GM18517 (cell line): ENCODE results near the gene EGR2.
A peak's percentile ranks its signal among the peaks of the same experiment; 100 is the strongest.
"Not testable (repeated sequence)": the region's sequence is repeated elsewhere in the genome, so short reads cannot be mapped to it uniquely, and the experiment has no call there.

ENCODE experiments used
- ATAC-seq: cut with Tn5 transposase; IDR thresholded peaks from one replicate; pipeline ENCODE4 v1.9.1; 2021; ENCODE audit warnings: mild to moderate bottlenecking, moderate library complexity; ENCODE audit not compliant: unreplicated experiment

The EGR2 gene

DNA sequence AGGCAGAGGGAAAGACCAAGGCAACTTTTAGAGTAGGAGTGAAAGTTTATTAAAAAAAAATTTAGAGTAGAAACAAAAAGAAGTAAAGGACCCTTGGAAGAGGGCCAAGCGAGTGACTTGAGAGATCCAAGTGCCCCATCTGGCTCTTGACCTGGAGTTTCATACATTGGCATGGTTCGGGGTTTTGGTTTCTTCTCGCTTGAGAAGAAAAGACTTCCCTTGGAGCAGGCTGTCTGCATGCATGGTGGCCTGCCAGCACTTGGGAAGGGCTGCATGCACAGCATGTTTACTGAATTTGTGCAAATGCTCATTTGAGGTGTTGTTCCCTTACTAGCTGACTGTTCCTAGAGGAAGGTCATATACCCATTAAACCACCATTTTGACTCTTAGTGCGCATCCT lies 20.4 kb downstream of the EGR2 start:
- ATAC-seq: no peak

DNA sequence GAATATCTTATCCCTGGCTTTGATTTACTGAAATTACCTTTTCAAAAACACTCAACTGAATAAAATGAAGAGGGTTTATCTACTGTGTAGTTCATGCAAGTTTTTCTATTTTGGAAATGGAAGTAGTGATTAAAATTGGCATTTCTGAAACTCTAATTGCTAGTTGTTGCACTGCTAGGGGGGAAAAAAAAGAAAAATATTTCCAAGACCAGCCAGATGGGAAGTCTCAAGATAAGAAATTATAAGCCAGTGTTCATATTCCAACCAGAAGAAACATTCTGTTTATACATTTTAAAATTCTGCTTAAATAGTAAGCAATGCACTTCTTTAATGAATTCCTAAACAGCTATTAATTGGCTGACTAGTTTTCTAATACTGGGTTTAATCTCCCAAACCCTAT lies 21.1 kb downstream of the EGR2 start:
- no peak for ATAC-seq

DNA sequence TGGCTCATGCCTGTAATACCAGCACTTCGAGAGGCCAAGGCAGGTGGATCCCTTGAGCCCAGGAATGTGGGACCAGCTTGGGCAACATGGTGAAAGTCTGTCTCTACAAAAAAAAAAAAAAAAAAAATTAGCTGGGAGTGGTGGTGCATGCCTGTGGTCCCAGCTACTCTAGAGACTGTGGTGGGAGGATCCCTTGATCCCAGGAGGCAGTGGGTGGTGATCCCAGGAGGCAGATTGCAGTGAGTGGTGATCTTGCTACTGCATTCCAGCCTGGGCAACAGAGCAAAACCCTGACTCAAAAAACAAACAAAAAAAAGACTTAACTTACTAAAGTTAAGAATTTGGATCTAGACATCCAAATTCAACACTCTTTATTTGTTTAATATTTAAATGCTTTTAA lies 21.9 kb downstream of the EGR2 start:
- no peak for ATAC-seq

DNA sequence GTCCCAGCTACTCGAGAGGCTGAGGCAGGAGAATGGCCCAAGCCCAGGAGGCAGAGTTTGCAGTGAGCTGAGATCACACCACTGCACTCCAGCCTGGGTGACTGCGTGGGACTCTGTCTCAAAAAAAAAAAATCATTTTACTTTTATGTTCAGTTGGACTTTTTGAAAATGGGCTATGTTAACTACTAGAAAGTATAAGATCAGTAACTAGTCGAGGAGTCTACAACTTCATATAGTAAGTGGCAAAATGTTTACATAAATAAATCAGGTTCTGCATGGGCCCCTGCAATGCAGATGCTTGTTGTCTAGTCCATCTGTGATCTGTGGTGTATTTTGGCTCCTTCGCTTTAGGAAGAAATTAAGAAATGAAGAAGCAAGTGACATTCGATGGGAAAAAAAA lies 23.9 kb downstream of the EGR2 start:
- ATAC-seq: no peak

DNA sequence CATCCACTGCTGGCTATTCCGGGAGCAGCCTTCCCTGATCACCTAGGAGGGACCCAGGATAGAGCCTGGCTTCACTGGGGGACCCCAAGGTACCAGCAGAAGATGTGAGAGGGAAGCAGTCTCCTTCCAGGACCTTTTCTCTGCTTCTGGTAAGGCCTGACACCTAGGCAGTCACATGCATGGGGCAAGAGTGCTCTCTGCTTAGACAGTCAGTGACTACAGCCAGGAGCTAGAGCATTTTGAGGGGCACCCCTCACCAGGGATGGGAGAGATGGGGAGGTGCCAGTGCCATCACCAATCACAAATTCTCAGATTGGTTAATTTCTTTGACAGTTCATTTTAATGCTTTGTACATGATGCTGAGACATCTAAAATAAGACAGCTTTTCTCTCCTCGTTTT lies 25.6 kb downstream of the EGR2 start:
- no peak for ATAC-seq

DNA sequence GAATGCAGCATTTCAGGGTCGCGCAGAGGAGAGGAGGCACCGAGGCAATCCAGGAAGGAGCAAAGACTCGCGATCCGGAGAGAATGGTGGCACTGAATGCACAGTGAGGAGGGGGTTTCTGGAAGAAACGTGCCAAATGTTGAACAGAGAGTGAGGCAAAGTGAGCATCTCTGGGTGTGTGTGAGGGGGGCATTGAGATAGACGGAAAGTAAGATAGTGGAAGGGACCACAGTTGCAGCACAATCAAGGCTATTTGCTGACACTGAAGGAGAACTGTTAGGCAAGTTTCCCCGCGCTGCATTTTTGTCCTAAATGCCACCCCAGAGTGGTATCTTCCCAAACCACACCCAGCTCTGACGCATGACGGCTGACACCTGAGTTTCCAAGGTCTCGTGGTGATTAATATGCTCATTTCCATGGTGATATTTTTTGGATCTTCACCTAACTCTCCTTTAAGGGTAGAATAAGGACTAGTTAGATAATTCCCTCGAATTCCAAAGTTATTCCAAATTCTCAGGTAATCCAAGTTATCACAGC lies 26.1 kb downstream of the EGR2 start:
- no peak for ATAC-seq

DNA sequence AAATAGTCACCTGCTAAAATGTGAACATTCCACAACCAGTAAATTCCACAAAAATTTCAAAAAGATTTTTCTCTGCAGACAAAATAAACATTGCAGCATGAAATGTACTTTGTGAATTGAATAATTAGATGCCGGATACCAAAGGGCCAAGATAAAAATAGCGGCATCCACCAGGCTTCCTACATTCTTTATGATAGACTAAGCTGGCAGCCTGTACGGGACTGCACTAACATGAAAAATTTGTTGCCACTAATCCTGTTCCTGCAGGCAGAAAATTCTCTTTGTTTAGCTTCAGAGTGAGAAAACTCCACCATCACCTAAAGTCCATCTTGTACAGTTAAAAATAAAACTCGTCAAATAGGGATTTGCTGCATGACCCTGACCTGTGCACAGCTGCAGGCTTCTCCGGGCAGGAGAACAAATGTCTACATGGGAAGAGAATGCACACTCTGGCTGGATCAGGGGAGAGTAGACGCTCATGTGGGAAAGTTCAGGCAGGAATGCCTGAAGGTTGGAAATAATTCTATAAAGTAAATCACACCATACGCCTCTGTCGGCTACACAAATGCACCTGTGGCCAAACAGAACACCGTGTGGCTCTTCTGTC lies 27.2 kb downstream of the EGR2 start:
- ATAC-seq: no peak

DNA sequence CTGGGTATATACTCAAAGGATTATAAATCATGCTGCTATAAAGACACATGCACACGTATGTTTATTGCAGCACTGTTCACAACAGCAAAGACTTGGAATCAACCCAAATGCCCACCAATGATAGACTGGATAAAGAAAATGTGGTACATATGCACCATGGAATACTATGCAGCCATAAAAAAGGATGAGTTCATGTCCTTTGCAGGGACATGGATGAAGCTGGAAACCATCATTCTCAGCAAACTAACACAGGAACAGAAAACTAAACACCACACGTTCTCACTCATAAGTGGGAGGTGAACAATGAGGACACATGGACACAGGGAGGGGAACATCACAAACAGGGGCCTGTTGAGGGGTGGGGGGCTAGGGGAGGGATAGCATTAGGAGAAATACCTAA lies 27.9 kb downstream of the EGR2 start:
- ATAC-seq: not testable (repeated sequence)

DNA sequence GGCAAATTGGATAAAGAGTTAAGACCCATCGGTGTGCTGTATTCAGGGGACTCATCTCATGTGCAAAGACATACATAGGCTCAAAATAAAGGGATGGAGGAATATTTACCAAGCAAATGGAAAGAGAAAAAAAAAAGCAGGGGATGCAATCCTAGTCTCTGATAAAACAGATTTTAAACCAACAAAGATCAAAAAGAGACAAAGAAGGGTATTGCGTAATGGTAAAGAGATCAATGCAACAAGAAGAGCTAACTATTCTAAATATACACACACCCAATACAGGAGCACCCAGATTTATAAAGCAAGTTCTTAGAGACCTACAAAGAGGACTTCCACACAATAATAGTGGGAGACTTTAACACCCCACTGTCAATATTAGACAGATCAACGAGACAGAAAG lies 31.6 kb downstream of the EGR2 start:
- ATAC-seq: not testable (repeated sequence)

DNA sequence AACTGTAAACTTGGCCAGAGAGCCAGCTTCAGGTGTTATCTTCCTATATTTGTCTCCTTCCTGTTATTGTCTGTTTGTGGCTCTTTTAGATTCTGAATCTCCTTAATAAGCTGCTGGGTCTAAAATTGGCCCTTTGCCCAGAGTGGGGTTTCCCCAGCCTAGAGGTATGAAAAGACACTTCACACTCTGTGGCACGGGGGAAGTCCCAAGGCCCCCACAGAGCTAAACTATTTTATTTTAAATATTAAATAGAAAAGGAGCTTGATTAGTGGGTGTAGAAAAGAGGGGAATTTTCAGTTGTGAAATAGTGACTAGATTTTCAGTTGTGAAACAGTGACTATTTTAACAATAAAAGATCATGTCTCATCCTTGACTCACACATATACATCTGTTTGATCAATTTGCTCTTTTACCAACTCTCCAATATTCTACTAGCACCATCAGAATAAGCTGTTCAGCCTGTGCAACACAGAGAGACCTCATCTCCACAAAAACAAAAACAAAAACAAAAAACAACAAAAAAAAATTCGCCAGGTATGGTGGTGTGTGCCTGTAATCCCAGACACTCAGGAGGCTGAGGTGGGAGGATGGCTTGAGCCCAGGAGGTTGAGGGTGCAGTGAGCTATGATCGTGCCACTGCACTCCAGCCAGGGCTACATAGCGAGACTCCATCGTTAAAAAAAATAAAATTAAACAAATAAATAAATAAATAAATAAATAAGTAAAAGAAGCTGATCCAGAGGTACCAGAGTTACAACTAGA lies 36.5 kb downstream of the EGR2 start:
- ATAC-seq: peak; percentile 94

DNA sequence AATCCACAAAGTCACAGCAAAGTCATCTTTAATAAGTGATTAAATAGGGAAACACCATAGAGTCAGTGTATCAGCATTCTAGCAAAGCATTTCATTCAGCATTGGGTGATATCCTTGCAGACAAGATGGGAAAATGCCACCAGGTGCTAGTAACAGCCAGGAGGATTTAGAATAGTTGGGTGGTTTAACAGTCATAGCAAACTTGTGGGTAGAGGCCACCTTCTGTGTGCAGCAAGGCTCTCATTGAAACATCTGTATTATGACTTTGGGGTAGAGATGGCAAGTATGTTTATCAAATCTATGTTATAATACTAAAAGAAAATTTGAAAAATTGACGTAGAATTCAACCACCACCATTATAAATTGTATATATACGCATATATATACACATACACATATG lies 38.0 kb downstream of the EGR2 start:
- no peak for ATAC-seq

DNA sequence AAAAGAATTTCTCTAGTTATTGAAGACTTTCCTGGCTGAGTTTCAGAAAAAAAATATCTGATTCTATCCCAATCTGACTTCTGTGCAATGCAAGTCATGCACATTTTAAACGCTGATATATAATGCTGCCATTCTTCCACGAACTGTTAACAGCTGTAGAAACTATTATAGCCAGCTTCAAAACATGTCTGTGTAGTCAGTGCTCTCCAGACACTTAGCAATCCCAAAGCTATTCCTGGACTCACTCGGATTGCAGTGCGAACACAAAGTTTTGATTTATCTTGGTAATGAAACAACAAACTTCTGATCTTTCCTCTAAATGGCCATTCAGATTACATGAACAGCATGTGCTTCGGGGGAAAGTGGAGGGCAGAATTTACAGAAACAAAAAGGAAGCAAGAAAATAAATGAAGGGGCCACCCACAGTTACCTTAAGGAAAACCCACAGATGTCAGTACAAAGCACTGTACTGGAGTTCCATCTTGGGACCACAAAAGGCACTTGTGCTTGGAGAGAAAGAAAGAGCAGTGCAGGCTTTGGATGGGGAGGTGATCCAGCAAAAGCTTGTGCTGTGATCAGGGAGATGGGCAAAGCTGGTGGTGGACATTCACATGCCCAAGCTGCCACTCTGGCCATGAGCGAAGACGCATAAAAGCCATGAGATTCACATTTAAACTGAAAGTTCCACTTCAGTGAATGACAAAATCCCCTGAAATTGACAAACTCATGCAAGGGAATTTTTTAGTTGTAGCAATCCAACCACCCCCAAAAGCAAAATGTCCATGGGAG lies 43.8 kb downstream of the EGR2 start:
- ATAC-seq: no peak

DNA sequence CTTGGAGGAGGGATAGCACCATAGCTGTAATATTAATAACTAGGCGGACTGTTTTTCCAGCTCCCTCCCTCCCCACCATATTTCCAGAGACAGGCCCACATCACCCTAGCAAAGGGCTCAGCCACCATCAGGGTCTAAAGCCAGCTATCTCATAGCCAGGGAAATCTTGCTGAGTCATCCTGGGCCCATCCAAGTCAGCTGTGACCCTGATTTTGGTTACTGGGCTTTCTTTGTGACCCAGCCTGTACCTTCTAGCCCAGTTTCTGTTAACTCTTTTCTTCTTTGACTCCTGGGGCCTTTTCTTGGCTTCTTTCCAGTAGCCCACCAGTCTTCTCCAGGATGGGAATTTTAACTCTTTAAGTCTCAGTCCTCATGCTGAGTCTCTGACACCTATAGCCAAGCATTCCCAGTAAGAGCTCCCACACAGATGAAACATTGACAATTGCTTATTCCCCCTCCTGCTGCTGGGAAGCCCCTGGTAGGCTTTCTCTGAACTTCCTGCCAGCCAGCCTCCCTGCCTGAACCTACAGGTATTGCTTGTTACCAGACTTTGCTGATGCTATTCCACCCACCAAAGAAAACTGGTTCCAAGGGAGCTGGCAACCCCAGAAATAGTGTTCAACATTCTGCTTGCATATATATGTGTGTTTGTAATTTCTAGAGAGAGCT lies 46.5 kb downstream of the EGR2 start:
- ATAC-seq: no peak

DNA sequence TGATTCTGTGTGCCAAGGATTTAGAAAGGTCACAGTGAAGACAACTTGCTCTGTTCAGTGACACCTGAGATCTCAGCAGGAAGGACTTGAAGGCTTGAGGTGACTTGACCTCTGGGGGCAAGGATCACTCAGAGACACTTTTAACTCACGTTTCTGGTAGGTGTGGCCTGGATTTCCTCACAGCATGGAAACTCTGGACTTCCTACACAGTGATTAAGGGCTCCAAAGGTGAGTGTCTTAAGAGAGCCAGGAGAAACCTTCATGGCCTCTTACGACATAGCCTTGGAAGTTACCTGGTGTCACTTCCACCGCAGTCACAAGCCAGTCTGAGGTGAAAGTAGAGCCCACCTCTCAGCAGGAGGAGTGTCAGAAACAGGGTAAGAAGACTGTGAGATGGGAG lies 49.8 kb downstream of the EGR2 start:
- no peak for ATAC-seq

DNA sequence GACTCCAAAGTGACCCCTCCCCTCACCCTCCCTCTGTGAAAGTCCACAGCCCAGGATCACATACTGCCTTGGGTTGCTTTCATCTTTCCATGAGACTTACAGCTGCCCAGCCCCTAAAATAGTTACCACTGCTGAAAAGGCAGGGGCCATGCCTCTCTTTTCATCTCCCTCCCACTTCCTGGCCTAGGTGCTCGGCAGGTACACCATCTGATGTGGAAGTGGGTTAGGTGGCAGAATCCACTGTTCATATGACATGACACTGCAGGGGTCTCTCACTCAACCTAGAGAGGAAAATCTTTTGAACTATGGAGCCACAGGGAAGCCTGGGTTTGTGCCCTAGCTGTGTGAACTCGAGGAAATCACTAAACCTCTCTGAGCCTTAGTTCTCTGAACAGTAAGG lies 50.4 kb downstream of the EGR2 start:
- no peak for ATAC-seq

DNA sequence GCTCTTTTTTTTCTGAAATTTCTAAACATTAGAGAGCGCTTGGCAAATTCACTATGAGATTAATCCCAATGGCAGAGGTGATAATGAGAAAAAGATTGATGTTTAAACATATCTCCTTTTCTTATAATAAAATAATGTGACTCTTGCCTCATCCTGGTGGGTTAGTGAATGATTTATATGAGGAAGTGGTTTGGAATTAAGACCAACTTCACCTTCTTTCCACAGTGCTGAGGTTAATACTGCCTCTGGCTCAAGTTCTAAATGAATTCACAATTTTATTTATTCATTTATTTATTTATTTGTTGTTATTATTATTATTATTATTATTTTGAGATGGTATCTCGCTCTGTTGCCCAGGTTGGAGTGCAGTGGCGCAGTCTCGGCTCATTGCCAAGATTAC lies 52.2 kb downstream of the EGR2 start:
- ATAC-seq: no peak

DNA sequence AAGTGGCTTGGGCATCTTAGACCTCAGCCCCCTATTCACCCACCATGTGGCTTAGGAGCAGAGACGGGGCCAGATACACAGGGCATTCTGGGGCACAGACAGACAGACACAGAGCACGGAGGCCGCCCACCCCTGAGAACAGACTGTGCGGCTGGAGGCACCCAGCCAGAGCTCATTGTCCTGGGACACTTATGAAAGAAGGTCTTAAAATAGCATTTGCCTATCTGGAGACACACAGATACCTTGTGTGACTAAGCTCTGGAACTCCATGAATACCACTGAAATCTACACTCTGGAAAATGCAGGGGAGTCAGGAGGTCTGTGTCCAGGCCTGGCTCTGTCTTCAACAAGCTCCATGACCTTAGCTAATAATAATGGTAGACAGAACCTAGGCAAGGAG lies 53.0 kb downstream of the EGR2 start:
- no peak for ATAC-seq
